PC-9 (cell line): Measurements from ENCODE around the gene FOXC2. TPM values are rescaled to one million over a fixed set of nuclear protein-coding genes. Genes with fewer than 3 reads are reported as not detected.
A peak's percentile ranks its signal among the peaks of the same experiment; 100 is the strongest.

Experiments
- BruUV-seq: library from RNA; stranded (reverse); fragments of 400-500 nt; replicated peaks from 2 replicates; lab custom pipeline; 2021; lab: Mats Ljungman, UMichigan
- CTCF ChIA-PET: fragments of 300-600 bp; sonication (Branson Sonifier 250); formaldehyde crosslinking; loops from one replicate; lab custom pipeline; 2022; ENCODE audit warnings: antibody characterized with exemption; lab: Charles Lee
- POLR2A ChIA-PET: fragments of 300-600 bp; sonication (Branson Sonifier 250); formaldehyde crosslinking; loops from one replicate; lab custom pipeline; 2022; ENCODE audit warnings: antibody characterized with exemption; ENCODE audit not compliant: unreplicated experiment; lab: Charles Lee
- DNase-seq, 2 experiments: peaks; one replicate each; pipeline versions ENCODE4 v3.0.0 to v3.0.0-alpha.2; 2015 to 2022; ENCODE audit warnings: mixed read lengths in 1 of 2
- H2AFZ ChIP-seq: fragments of 200-600 bp; sonication (generic); 2 replicates; pipeline ENCODE4 v1.8.1; 2017; ENCODE audit warnings: antibody characterized with exemption
- H3F3A ChIP-seq: fragments of 200-600 bp; sonication (generic); 2 replicates; pipeline ENCODE4 v1.8.1; 2017; ENCODE audit warnings: antibody characterized with exemption, mild to moderate bottlenecking, low read depth; ENCODE audit not compliant: insufficient read depth
- H3K27ac ChIP-seq: fragments of 200-600 bp; sonication (generic); 2 replicates; pipeline ENCODE4 v1.6.1; 2016; ENCODE audit warnings: mixed run types
- H3K27me3 ChIP-seq: fragments of 200-600 bp; sonication (generic); 2 replicates; pipeline ENCODE4 v1.6.1; 2016; ENCODE audit warnings: low read depth, mixed run types; ENCODE audit not compliant: insufficient read depth
- H3K36me3 ChIP-seq: fragments of 200-600 bp; sonication (generic); 2 replicates; pipeline ENCODE4 v1.6.1; 2016; ENCODE audit warnings: low read depth, mixed run types
- H3K4me1 ChIP-seq: fragments of 200-600 bp; sonication (generic); replicated peaks from 2 replicates; pipeline ENCODE4 v1.6.1; 2016; ENCODE audit warnings: mixed run types; ENCODE audit not compliant: insufficient read depth
- H3K4me2 ChIP-seq: fragments of 200-600 bp; sonication (generic); 2 replicates; pipeline ENCODE4 v1.6.1; 2017; ENCODE audit warnings: mixed run types
- H3K4me3 ChIP-seq: fragments of 200-600 bp; sonication (generic); 2 replicates; pipeline ENCODE4 v1.6.1; 2016; ENCODE audit warnings: mixed run types
- H3K79me2 ChIP-seq: fragments of 200-600 bp; sonication (generic); 2 replicates; pipeline ENCODE4 v1.6.1; 2017; ENCODE audit warnings: low read depth, mixed run types
- H3K9me2 ChIP-seq: fragments of 200-600 bp; sonication (generic); 2 replicates; pipeline ENCODE4 v1.8.1; 2017; ENCODE audit warnings: mild to moderate bottlenecking; ENCODE audit not compliant: insufficient read depth
- H3K9me3 ChIP-seq: fragments of 200-600 bp; sonication (generic); 2 replicates; pipeline ENCODE4 v1.8.1; 2016; ENCODE audit warnings: low read depth; ENCODE audit not compliant: insufficient read depth
- H4K20me1 ChIP-seq: fragments of 200-600 bp; sonication (generic); 2 replicates; pipeline ENCODE4 v1.8.1; 2017; ENCODE audit not compliant: insufficient read depth
- CTCF ChIP-seq: fragments of 200-600 bp; sonication (generic); conservative IDR thresholded peaks from 2 replicates; pipeline ENCODE4 v1.6.1; 2017; ENCODE audit warnings: mixed run types, antibody characterized with exemption, mild to moderate bottlenecking, moderate library complexity
- EZH2 ChIP-seq: fragments of 200-600 bp; sonication (generic); IDR thresholded peaks from 2 replicates; pipeline ENCODE4 v1.8.0; 2017; ENCODE audit warnings: antibody characterized with exemption, low read depth
- intact Hi-C: fragments of 100-400 bp; cut with micrococcal nuclease; formaldehyde crosslinking; loops from one replicate; pipeline ENCODE4 v1.10.0; 2022; ENCODE audit not compliant: unreplicated experiment
- total RNA-seq: library from RNA; stranded (reverse); gene quantifications from 2 replicates; pipeline ENCODE4 v1.2.3, GENCODE V29; 2021

The FOXC2 gene
- total RNA-seq, 1 experiment from 2014 or later = not detected

- ChIA-PET CTCF (no interaction called here), POLR2A (no interaction called here)
- Histone ChIP-seq H2AFZ (no peak overlapping the region), H3K4me3 (no peak overlapping the region), H3F3A (no peaks in the 10 kb centered on the region), H4K20me1 (no peaks in the 10 kb centered on the region), H3K27ac (no peak overlapping the region), H3K4me2 (no peak overlapping the region), H3K4me1 (peaks cover 6% of the 10 kb centered on the region), H3K9me2 (no peaks in the 10 kb centered on the region), H3K27me3 (no peaks in the 10 kb centered on the region), H3K9me3 (no peaks in the 10 kb centered on the region), H3K79me2 (peaks cover 14% of the 10 kb centered on the region), H3K36me3 (peaks cover 17% of the 10 kb centered on the region)
- no peak for DNase-seq
- BruUV-seq = no TSS peak
- no peak for TF ChIP-seq EZH2
- no peak for TF ChIP-seq CTCF
- intact Hi-C loops = no loop called here
These were observed 16.8 kb upstream of the FOXC2 start for GRCh38 chr16:86549893-86550190.

GRCh38 chr16:86550281-86550680 lies 16.3 kb upstream of the FOXC2 start:
- CTCF ChIA-PET = no interaction called here
- Histone ChIP-seq H3K36me3 (peaks cover 17% of the 10 kb centered on the region), H3K4me1 (peaks cover 6% of the 10 kb centered on the region), H3K4me2 (no peak overlapping the region), H3K4me3 (no peak overlapping the region), H3F3A (no peaks in the 10 kb centered on the region), H3K9me2 (no peaks in the 10 kb centered on the region), H3K27ac (no peak overlapping the region), H3K9me3 (no peaks in the 10 kb centered on the region), H2AFZ (no peak overlapping the region), H3K27me3 (no peaks in the 10 kb centered on the region), H3K79me2 (peaks cover 14% of the 10 kb centered on the region), H4K20me1 (no peaks in the 10 kb centered on the region)
- intact Hi-C loops = no loop called here
- no peak for DNase-seq
- TF ChIP-seq EZH2 = no peak
- POLR2A ChIA-PET = no interaction called here
- BruUV-seq = no TSS peak

- POLR2A ChIA-PET = interaction anchor here (0.7 kb wide), 1 partner anchor 867 kb away, joined by 4 read pairs; no protein-coding TSS in a partner anchor
- DNase-seq = no peak
- TF ChIP-seq CTCF (no peak), EZH2 (no peak)
- intact Hi-C loops = no loop called here
- Histone ChIP-seq H3K4me1 (peaks cover 6% of the 10 kb centered on the region), H2AFZ (no peak overlapping the region), H3K9me3 (no peaks in the 10 kb centered on the region), H4K20me1 (no peaks in the 10 kb centered on the region), H3K36me3 (peaks cover 12% of the 10 kb centered on the region; the same call in 1 of the 2 replicates), H3K9me2 (no peaks in the 10 kb centered on the region), H3K4me2 (no peak overlapping the region), H3K79me2 (peaks cover 14% of the 10 kb centered on the region), H3K4me3 (no peak overlapping the region), H3K27ac (no peak overlapping the region), H3K27me3 (peaks cover 12% of the 10 kb centered on the region; the same call in 1 of the 2 replicates), H3F3A (no peaks in the 10 kb centered on the region)
- no TSS peak for BruUV-seq
- CTCF ChIA-PET = no interaction called here
These were observed 13.3 kb upstream of the FOXC2 start for GRCh38 chr16:86553356-86553755.

GRCh38 chr16:86554599-86554916 lies 12.1 kb upstream of the FOXC2 start:
- ChIA-PET POLR2A (no interaction called here), CTCF (no interaction called here)
- no peaks in the 10 kb centered on the region for H4K20me1 ChIP-seq
- H3K27ac ChIP-seq = peak overlapping the region; percentile 47
- no peaks in the 10 kb centered on the region for H3K9me3 ChIP-seq
- H3K36me3 ChIP-seq = peaks cover 12% of the 10 kb centered on the region; the same call in 1 of the 2 replicates
- peak overlapping the region; percentile 94 for H3K4me2 ChIP-seq
- peak overlapping the region; percentile 88 for H3K4me3 ChIP-seq
- no peaks in the 10 kb centered on the region for H3K9me2 ChIP-seq
- peak overlapping the region; percentile 95 for H2AFZ ChIP-seq
- peaks cover 21% of the 10 kb centered on the region; the same call in 1 of the 2 replicates for H3K27me3 ChIP-seq
- no peak for DNase-seq
- peaks cover 6% of the 10 kb centered on the region for H3K4me1 ChIP-seq
- no TSS peak for BruUV-seq
- peaks cover 14% of the 10 kb centered on the region for H3K79me2 ChIP-seq
- intact Hi-C loops = no loop called here
- no peak for TF ChIP-seq EZH2
- TF ChIP-seq CTCF = no peak
- H3F3A ChIP-seq = no peaks in the 10 kb centered on the region
